Mesothelial cell of epicardium (in vitro differentiated cells): ENCODE data around the gene RUNX3. TPM values are rescaled to one million over a fixed set of nuclear protein-coding genes. Genes with fewer than 3 reads are reported as not detected.
A peak's percentile ranks its signal among the peaks of the same experiment; 100 is the strongest.
"Not testable (repeated sequence)": the region's sequence is repeated elsewhere in the genome, so short reads cannot be mapped to it uniquely, and the experiment has no call there.

ENCODE experiments used
- DNase-seq, 2 experiments: peaks; one replicate each; pipeline ENCODE4 v3.0.0; 2021; ENCODE audit warnings: low spot score in 2 of 2; ENCODE audit not compliant: unreplicated experiment in 2 of 2
- H3K27ac Mint-ChIP-seq: 2 replicates; pipeline ENCODE4 v1.8.0; 2021; ENCODE audit warnings: mixed read lengths
- H3K27me3 Mint-ChIP-seq: 2 replicates; pipeline ENCODE4 v1.8.0; 2021; ENCODE audit warnings: low read depth, mixed read lengths
- H3K36me3 Mint-ChIP-seq: 2 replicates; pipeline ENCODE4 v1.8.0; 2021; ENCODE audit warnings: mixed read lengths
- H3K4me1 Mint-ChIP-seq: 2 replicates; pipeline ENCODE4 v1.8.0; 2021; ENCODE audit warnings: mixed read lengths
- H3K4me3 Mint-ChIP-seq: 2 replicates; pipeline ENCODE4 v1.8.0; 2021; ENCODE audit warnings: mild to moderate bottlenecking, moderate library complexity, mixed read lengths
- H3K9me3 Mint-ChIP-seq: 2 replicates; pipeline ENCODE4 v1.8.0; 2021; ENCODE audit warnings: mixed read lengths
- CTCF ChIP-seq: fragments of 200-600 bp; sonication (generic); IDR thresholded peaks from one replicate; pipeline ENCODE4 v1.5.0; 2021; ENCODE audit warnings: antibody characterized with exemption; ENCODE audit not compliant: unreplicated experiment
- total RNA-seq: library from RNA; stranded (reverse); gene quantifications from 3 replicates; pipeline ENCODE4 v1.2.1, GENCODE V29; 2021

Gene RUNX3
- total RNA-seq = 0.07 to 0.13 TPM (median 0.07 TPM) in 3 replicates

- peaks cover 85% of the 10 kb centered on the region for H3K27me3 Mint-ChIP-seq
- no peak for DNase-seq
- H3K9me3 Mint-ChIP-seq = no peaks in the 10 kb centered on the region
- TF ChIP-seq CTCF = no peak
- peak within 1 kb of the TSS; percentile 25 for H3K27ac Mint-ChIP-seq
- peaks cover 26% of the 10 kb centered on the region for H3K4me1 Mint-ChIP-seq
- H3K4me3 Mint-ChIP-seq = peak within 1 kb of the TSS; percentile 39
- no peaks in the 10 kb centered on the region for H3K36me3 Mint-ChIP-seq
Measured at GRCh38 chr1:24930260-24931145, at the start of gene RUNX3. TSS of gene RUNX3 (minus strand) at chr1:24930276. CDS start at chr1:24929868, 408 bp downstream.

- not testable (repeated sequence) for H3K27ac Mint-ChIP-seq, H3K4me1 Mint-ChIP-seq, H3K36me3 Mint-ChIP-seq, DNase-seq, H3K4me3 Mint-ChIP-seq
- H3K9me3 Mint-ChIP-seq = peaks cover 27% of the 10 kb centered on the region
- H3K27me3 Mint-ChIP-seq = peaks cover 11% of the 10 kb centered on the region
Measured at GRCh38 chr1:24979232-24979631, 49.2 kb upstream of the RUNX3 start.

GRCh38 chr1:24978383-24979032 is 48.4 kb upstream of the RUNX3 start:
- H3K27ac Mint-ChIP-seq = no peak overlapping the region
- DNase-seq = no peak
- peaks cover 5% of the 10 kb centered on the region for H3K36me3 Mint-ChIP-seq
- no peak overlapping the region for H3K4me3 Mint-ChIP-seq
- no peak for TF ChIP-seq CTCF
- peaks cover 30% of the 10 kb centered on the region for H3K9me3 Mint-ChIP-seq
- H3K4me1 Mint-ChIP-seq = no peaks in the 10 kb centered on the region
- H3K27me3 Mint-ChIP-seq = peaks cover 11% of the 10 kb centered on the region

GRCh38 chr1:24975391-24975790 is 45.3 kb upstream of the RUNX3 start:
- no peak for TF ChIP-seq CTCF
- peaks cover 10% of the 10 kb centered on the region for H3K27me3 Mint-ChIP-seq
- no peak overlapping the region for H3K27ac Mint-ChIP-seq
- DNase-seq = no peak
- peaks cover 30% of the 10 kb centered on the region for H3K9me3 Mint-ChIP-seq
- peaks cover 19% of the 10 kb centered on the region for H3K4me1 Mint-ChIP-seq
- peaks cover 5% of the 10 kb centered on the region for H3K36me3 Mint-ChIP-seq
- H3K4me3 Mint-ChIP-seq = no peak overlapping the region

- H3K4me1 Mint-ChIP-seq = peaks cover 25% of the 10 kb centered on the region
- H3K4me3 Mint-ChIP-seq = no peak overlapping the region
- peaks cover 30% of the 10 kb centered on the region for H3K9me3 Mint-ChIP-seq
- peaks cover 5% of the 10 kb centered on the region for H3K36me3 Mint-ChIP-seq
- TF ChIP-seq CTCF = no peak
- H3K27ac Mint-ChIP-seq = no peak overlapping the region
- peaks cover 8% of the 10 kb centered on the region for H3K27me3 Mint-ChIP-seq
- DNase-seq = no peak
Measured at GRCh38 chr1:24973315-24973714, 43.2 kb upstream of the RUNX3 start.

GRCh38 chr1:24972915-24973242 is 42.8 kb upstream of the RUNX3 start:
- Mint-ChIP-seq H3K4me1 (peaks cover 25% of the 10 kb centered on the region), H3K36me3 (peaks cover 5% of the 10 kb centered on the region), H3K9me3 (peaks cover 30% of the 10 kb centered on the region), H3K4me3 (no peak overlapping the region), H3K27ac (peak overlapping the region; percentile 55), H3K27me3 (peaks cover 4% of the 10 kb centered on the region)
- DNase-seq = no peak
- no peak for TF ChIP-seq CTCF
